GM19023 (cell line): ENCODE results near the gene TMEM147.
"Not testable (repeated sequence)": the region's sequence is repeated elsewhere in the genome, so short reads cannot be mapped to it uniquely, and the experiment has no call there.

Experiments used
- ATAC-seq: cut with Tn5 transposase; IDR thresholded peaks from one replicate; pipeline ENCODE4 v1.9.1; 2021; ENCODE audit warnings: mild to moderate bottlenecking, moderate library complexity; ENCODE audit not compliant: unreplicated experiment

Gene TMEM147

DNA sequence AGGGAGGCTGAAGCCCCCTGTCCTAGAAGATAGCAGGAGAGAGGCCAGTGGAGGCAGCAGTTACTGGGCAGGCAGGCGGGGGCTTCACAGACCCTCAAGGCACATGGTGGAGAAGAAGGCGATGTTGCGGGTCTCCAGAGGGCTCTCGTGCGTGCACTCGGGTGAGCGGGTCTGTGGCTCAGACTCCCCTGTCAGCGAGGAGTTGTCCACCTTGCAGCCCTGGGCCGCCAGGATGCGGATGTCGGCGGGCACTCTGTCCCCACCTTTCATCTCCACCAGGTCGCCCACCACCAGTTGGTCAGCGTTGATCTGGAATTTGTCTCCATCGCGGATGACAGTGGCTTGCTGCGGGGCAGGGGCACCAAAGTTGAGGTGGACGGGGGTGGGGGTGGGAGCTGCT lies 14.8 kb downstream of the TMEM147 start:
- no peak for ATAC-seq

DNA sequence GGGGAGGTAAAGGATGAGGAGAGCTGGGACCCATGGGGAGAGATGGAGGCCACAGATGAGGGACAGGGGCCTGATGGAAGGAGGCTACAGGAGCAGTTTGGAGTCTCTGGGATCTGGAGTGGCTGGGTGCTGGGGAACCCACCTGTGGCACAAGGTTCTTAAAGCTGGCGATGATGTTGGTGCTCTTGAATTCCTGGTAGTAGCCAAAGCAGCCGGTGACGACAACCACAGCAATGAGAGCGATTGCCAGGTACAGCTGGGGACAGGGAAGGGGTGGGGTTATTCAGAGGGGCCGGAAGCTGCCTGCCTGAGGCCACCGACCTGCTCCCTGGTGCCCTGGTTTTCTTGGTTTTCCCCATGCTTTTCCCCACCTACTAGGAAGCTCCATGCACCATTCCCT lies 15.3 kb downstream of the TMEM147 start:
- ATAC-seq, result no peak

DNA sequence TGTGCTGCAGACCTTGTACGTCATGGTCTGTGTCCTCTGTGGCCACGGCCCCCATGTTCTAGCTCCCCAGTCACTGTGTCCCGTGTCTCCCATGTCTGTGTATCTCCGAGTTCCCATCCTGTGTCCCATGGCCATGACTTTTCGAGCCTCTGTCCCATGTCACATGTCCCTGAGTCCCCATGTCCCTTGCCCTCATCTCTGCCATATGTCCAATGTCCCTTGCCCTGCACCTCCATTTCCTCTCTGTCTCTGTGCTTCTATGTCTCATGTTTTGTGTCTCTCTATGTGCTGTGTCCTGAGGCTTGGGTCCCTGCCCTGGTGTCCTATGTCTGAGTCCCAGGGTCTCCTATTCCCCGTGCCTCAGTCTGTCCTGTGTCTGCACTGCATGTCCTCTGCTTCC lies 16.0 kb downstream of the TMEM147 start:
- ATAC-seq, result no peak

DNA sequence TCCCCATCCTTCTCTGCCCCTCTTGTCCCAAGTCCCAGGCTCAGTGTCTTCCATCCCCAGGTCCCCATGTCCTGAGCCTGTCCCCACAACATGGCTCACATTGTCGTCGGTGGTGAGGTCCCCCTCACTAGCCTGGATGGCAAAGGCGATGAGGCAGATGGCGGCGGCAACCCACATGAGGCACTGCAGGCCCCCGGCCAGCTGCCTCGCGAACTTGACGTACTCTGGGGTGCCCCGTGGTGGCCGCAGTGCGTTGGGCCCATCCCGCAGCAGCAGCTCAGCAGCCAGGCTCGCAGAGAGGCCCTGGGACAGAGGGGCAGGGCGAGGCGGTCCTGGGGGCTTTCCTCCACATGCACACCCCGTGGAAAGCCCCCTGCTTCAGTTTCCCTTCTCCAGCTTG lies 16.9 kb downstream of the TMEM147 start:
- ATAC-seq, result no peak

DNA sequence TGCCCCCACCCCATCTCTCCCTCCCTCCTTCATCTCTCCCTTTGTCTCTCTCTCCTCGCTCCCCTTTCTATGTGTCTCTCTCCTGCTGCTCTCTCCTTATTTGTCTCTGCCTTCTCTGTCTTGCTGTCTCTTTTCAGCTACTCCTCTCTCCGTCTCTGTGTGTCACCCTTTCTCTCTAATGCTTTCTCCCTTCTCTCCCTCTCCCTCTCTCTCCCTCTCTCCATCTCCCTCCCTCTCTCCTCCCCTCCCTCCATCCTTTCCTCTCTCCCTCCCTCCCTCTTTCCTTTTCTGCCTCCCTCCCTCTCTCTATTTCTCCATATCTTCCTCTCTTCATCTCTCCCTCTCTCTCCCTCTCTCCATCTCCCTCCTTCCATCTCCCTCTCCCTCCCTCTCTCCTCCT lies 17.4 kb downstream of the TMEM147 start:
- ATAC-seq, result no peak

DNA sequence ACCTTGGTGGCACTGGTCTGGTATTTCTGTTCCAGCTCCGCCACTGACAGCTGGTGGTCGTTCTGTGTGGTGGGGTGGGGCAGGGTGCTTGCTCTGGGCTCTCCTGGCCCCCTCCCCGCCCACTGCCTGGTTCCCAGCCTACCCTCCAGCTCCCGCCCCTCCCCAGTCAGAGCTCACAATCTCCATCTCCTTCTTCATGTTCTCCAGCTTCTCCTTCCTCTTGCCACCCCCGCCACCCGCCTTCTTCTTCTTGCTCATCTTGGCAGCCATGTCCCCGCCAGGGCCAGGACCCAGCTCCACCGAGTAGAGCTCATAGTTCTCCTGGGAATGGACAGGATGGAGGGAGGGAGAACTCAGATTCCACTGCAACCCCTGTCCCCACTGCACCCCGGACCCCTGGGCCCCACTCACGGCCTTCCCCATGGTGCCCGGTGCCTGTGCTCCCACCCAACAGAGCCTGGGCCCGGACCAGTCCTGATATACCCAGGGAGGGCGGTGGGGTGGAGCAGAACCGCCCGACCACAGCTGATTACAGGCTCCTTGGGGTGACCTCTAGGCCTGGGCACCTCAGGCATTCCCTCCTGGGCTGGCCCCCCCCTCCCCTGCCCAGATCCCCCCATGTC lies 17.9 kb downstream of the TMEM147 start, which contains the start of gene ATP4A:
Gene ATP4A (minus strand): TSS at position 452 of the 623 bp plus-strand sequence. CDS start 29 bp downstream, at position 423.
- no peak for ATAC-seq

DNA sequence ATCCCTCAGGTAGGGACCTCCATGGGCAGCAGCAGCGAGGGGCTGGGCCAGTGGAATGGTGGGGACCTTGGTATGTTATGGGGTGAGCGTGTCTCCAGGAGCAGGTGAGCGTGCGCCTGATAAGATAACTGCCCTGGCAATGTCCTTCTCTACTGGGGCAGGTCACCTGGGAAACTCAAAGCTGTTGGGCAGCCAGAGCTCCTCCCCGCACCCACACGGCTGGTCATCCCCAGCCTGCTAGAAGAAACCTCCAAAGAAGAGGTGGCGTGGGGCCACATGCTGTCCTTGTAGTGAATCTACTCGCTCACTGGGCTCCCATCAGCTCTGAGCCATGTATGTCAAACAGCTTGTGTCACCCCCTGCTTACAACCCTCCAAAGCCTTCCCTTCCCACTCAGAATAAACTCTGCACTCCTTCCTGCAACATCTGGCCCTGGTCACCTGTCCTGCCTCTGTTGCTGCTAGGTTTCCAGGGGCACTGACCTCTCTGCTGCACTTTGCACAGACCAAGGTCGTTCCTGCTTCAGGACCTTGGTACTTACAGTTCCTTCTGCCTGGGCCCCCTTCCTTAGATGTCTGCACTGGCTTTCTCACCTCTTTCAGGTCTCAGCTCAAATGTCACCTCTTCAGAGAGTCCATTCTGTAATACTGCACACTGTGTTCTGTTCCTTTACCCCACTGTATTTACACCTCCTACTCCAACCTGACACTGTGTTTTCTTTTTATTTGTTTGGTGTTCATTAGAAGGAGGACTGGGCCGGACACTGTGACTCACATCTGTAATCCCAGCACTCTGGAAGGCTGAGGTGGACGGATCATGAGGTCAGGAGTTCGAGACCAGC lies 19.8 kb downstream of the TMEM147 start:
- no peak for ATAC-seq

DNA sequence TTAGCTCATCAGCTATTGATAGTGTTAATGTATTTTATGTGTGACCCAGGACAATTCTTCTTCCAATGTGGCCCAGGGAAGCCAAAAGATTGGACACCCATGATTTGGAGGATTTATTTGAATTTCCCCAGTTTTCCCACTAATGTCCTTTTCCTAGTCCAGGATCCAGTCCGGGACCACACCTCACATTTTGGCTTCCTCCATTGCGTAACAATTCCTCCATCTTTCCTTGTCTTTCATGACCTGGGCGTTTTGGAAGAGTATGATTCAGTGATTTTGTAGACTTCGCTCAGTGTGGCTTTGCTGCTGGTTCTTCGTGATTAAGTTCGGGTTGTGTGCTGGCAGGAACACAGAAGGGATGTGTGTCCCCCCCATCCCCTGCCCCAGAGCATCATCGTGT lies 21.3 kb downstream of the TMEM147 start:
- ATAC-seq, result no peak

DNA sequence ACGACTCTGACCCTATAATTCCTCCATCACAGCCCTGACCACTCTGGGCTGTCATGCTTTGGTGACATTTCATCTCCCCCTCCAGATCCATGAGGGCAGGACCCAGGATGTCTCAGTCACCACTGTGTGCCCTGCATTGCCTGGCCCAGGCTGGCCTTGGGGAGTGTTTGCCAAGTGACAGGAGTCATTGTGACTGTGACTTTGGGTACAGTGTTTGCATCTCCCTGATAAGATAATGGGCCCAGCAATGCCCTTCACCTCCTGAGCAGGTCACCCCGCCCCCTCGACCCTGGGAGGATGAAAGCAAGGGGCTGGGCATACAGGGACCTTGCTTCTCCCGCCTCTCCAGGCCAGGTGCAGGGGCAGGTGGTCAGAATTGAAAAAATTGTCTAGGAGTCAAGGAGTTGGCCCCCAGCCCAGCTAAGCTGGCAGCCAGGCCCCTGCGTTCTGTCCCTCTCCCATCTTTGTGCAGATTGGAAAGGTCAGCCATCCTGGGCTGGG lies 23.9 kb downstream of the TMEM147 start:
- ATAC-seq, result no peak

GRCh38 chr19:35571406-35571965 lies 26.1 kb downstream of the TMEM147 start:
- no peak for ATAC-seq

DNA sequence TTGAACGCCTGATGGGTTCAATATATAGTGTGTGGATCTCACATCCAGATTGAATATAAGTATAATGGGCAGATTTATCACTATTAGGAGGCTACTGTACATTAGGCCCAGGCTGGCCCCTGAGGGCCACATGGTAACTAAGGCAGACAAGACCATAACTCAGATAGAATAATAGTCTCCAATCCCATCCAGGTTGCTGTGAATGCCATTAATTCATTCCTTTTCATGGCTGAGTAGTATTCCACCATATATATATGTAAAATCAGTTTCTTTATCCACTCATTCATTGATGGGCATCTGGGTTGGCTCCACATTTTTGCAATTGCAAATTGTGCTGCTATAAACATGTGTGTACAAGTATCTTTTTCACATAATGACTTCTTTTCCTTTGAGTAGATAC lies 32.5 kb downstream of the TMEM147 start:
- no peak for ATAC-seq

DNA sequence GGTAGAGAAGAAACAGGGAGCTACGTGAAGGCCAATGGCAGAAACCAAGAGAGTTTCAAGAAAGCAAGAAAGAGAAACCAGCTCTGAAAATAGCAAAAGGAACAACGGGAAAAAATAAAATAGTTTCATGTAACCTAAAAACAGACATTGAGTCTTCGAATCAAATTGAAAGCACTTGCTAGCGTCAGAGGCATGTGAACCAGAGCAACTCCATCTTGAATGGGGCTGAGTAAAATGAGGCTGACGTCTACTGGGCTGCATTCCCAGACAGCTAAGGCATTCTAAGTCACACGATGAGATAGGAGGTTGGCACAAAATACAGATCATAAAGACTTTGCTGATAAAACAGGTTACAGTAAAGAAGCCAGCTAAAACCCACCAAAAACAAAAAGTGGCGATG lies 33.3 kb downstream of the TMEM147 start:
- ATAC-seq, result no peak

DNA sequence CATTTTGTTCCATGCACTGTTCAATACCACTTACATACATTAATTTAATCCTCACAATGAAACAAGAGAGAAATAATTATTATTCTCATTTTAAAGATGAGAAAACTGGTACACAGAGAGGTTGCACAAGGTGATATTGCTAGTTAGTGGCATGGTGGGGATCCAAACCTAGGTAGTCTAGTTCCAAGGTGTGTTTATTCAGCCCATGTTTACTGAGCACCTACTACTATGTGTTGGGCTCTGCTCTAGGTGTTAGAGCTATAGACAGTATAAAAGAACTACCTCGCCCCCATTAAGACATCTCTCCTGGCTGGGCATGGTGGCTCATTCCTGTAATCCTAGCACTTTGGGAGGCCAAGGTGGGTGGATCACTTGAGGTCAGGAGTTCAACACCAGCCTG lies 37.3 kb downstream of the TMEM147 start:
- ATAC-seq, result no peak

DNA sequence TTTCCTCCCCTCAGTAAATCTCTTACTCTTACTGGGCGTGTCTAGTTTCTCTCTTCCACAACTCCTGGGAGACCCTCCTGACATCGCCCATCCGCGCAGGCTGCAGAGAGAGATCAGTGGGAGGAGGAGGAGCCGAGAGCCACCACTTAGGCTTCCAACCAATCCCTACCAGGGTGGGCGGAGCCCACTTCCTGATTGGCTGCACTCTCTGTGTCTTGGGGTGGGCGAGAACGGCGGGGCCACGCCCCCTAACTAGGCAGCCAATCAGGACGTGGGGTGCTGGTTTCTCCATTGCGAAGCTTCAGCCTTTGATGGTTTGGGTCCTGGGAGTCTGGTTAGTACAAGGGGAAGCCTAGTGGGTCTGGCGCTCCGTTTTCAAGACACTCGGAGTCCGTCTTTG lies 40.4 kb downstream of the TMEM147 start, which contains the start of gene PMIS2:
Gene PMIS2 (plus strand): TSS at position 326 of the 400 bp plus-strand sequence. CDS start 87 bp downstream, outside the sequence.
- ATAC-seq, result no peak

GRCh38 chr19:35587321-35587720 lies 41.9 kb downstream of the TMEM147 start:
- ATAC-seq, result no peak

DNA sequence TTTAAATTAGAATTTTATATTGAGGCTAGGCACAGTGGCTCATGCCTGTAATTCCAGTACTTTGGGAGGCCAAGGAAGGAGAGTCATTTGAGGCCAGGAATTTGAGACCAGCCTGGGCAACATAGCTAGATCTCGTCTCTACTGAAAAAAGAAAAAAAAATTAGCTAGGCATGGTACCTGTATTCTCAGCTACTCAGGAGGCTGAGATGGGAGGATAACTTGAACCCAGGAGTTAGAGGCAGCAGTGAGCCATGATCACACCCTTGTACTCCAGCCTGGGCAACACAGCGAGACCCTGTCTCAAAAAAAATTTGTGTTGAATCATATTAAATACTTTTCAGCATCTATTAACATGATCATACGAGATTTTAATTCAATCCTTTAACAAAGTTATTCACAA lies 45.4 kb downstream of the TMEM147 start:
- no peak for ATAC-seq

DNA sequence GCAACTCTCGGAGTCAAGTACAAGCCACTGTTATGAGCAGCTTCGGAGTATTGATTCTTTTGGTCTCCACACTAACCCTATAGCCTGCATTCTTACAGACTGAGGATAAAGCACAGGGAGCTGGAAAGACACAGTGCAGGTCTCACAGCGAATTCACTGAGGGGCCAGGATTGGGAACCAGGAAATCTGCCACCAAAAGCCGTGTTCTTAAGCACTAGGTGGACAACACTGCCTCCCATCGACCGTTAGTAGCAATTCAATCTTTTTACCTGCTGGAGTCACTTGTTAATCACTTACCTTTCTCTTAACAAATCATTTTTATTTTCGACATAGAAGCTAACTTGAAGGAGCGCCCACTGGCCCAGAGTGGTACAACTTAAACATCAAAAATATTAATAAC lies 46.8 kb downstream of the TMEM147 start:
- no peak for ATAC-seq

- ATAC-seq, result not testable (repeated sequence)
Observed at GRCh38 chr19:35595026-35595425, 49.6 kb downstream of the TMEM147 start.

GRCh38 chr19:35595928-35596327 lies 50.5 kb downstream of the TMEM147 start:
- ATAC-seq, result no peak

DNA sequence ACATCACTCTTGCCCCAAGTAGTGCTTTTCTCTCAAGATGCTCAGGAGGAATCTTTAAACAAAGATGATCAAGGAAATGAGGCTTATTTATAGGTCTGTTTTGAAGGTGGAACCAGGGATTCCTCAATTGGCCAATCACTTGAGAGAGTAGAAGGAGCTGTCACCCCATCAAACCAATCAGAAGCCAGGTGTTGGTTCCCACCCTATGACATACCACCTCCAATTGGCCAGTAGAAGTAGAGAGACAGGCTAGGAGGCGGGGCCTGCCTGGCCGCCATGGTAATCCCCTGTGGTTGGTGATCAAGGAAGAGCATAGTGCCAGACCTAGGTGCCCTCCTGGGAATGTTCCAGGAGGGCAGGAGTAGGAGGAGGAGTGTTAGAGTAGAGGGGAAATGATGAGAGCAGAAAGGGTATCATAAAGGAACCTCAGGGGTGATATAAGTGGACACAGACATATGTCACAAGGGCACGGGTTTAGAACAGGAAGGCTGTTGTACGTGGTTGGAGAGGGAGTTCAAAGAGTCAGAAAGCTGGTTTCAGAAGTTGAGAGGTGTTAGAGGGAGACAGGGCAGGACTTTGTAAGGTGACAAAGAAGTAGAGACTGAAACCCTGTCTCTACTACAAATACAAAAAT lies 51.1 kb downstream of the TMEM147 start:
- no peak for ATAC-seq
